ENCODE results near the gene TUBB.

- TF ChIP-seq ESRRA (IDR thresholded peaks at IDR 0.05; ENCODE audit: borderline replicate concordance, low read length): no peak
- no peak for TF ChIP-seq MAZ (IDR thresholded peaks at IDR 0.05; ENCODE audit: borderline replicate concordance, low read depth, low read length)
- TF ChIP-seq SMC3 (IDR thresholded peaks at IDR 0.05): no peak
- TF ChIP-seq, protein P1, sequence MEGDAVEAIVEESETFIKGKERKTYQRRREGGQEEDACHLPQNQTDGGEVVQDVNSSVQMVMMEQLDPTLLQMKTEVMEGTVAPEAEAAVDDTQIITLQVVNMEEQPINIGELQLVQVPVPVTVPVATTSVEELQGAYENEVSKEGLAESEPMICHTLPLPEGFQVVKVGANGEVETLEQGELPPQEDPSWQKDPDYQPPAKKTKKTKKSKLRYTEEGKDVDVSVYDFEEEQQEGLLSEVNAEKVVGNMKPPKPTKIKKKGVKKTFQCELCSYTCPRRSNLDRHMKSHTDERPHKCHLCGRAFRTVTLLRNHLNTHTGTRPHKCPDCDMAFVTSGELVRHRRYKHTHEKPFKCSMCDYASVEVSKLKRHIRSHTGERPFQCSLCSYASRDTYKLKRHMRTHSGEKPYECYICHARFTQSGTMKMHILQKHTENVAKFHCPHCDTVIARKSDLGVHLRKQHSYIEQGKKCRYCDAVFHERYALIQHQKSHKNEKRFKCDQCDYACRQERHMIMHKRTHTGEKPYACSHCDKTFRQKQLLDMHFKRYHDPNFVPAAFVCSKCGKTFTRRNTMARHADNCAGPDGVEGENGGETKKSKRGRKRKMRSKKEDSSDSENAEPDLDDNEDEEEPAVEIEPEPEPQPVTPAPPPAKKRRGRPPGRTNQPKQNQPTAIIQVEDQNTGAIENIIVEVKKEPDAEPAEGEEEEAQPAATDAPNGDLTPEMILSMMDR (IDR thresholded peaks at IDR 0.05): no peak
- no peak for TF ChIP-seq EHMT2 (IDR thresholded peaks at IDR 0.05; ENCODE audit: low read depth)
- TF ChIP-seq CEBPB (IDR thresholded peaks at IDR 0.05): no peak
- no peak for TF ChIP-seq EP300 (IDR thresholded peaks at IDR 0.05)
- TF ChIP-seq JUNB (IDR thresholded peaks at IDR 0.05): no peak
- no peak for TF ChIP-seq ZNF302 (CRISPR knock-in tag; IDR thresholded peaks at IDR 0.05)
- no peak for TF ChIP-seq FOSL2 (IDR thresholded peaks at IDR 0.05)
- TF ChIP-seq FOSL2 (CRISPR knock-in tag; IDR thresholded peaks at IDR 0.05): no peak
- TF ChIP-seq SREBF2 (IDR thresholded peaks at IDR 0.05): no peak
- no peak for TF ChIP-seq POLR2A (IDR thresholded peaks at IDR 0.05; ENCODE audit: low read length)
- no peak for TF ChIP-seq RFX5 (IDR thresholded peaks at IDR 0.05)
- TF ChIP-seq RARB (CRISPR knock-in tag; IDR thresholded peaks at IDR 0.05): no peak
These were observed 27.1 kb downstream of the TUBB start for GRCh38 chr6:30747300-30747687.

All from A549 (cell line).